Measurements from ENCODE around the gene IRS4. TPM values are rescaled to one million over a fixed set of nuclear protein-coding genes. Genes with fewer than 3 reads are reported as not detected.

The IRS4 gene
- total RNA-seq (not detected), polyA plus RNA-seq (not detected)
- long read RNA-seq, donor 1: 0 reads
- long read RNA-seq, donor 2: 0 reads

DNA sequence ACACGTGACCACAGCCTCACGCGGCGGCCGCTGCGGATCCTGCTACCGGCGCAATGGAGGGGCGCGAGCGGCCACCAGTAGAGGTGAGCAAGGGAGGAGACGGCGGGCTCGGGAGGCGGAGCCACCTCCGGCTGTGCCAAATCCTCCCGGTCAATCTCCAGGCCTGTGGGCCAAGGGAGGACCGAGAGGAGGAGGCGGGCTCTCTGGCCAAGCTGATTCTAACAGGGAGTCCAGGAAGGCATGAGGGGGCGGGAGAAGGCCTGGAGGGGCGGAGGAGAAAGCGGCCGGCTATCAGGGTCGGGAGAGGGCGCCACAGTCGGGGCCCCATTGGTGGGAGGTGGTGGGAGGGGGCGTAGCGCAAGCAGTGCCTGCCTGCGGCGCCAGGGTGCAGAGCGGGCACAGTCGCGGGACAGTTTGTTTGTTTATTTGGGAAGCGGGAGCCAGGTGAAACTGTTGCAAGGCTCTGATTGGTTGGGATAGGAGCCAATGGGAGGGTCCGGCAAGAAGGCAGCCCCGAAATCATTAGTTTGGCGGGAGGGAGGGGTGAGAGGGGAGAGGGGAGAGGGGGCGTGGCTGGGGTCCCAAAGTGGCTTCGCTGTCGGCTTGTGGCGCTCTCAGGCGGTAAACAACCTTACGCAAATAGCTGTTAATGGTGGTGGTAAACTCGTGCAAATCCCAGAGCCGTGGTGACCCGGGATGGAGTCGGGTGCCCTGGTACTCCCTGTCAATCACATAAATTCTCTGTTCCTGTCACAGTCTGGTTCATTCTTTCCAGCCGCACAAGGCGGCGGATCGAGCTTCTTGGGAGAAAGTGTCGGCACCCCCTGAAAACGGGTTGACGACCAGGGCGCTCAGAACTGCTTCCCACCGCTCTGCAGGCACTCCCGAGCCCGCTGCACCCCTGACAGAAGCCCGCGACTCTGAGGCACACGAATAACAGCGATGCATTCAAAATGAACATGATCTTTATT lies at the start of gene IRS4:
Gene IRS4, minus strand, starts transcription at position 55 of the 971 bp plus-strand sequence.
- intact Hi-C loops (cut with DNase I): no loop called here
- H3K27me3 ChIP-seq (ENCODE audit: insufficient read depth in 3 of 3, low read length in 2 of 3): peaks cover 0 to 91% (median 4%) of the 10 kb centered on the region in 3 donors

GRCh38 chrX:108772549-108772948 lies 36.2 kb upstream of the IRS4 start:
- Histone ChIP-seq H3K27me3 (ENCODE audit: insufficient read depth in 3 of 3, low read length in 2 of 3) (peaks cover 0 to 4% (median 0%) of the 10 kb centered on the region in 3 donors), H3K36me3 (ENCODE audit: insufficient read depth in 1 of 2, low read depth in 1 of 2) (no peaks in the 10 kb centered on the region), H3K27ac (no peak overlapping the region), H3K9me3 (no peaks in the 10 kb centered on the region), H3K4me3 (no peak overlapping the region), H3K4me1 (no peaks in the 10 kb centered on the region)
- ATAC-seq (no peak), DNase-seq (no peak)
- intact Hi-C loops (cut with DNase I): no loop called here
- no peak for TF ChIP-seq CTCF (IDR thresholded peaks at IDR 0.05)

More for the DNA sequence above, at the start of gene IRS4:
- ATAC-seq: peak; percentile 19 to 54 (median 28)
- Histone ChIP-seq H3K4me1 (no peaks in the 10 kb centered on the region), H3K27ac (no peak within 1 kb of the TSS), H3K4me3 (peak within 1 kb of the TSS; percentile 57), H3K36me3 (ENCODE audit: insufficient read depth in 1 of 2, low read depth in 1 of 2) (no peaks in the 10 kb centered on the region), H3K9me3 (no peaks in the 10 kb centered on the region)
- DNase-seq: no peak
- 1 to 25% (median 2%) methylated on average over 24 to 62 of the region's 62 CpGs for WGBS, 3 donors
- no peak for TF ChIP-seq CTCF (IDR thresholded peaks at IDR 0.05)

GRCh38 chrX:108763559-108763958 lies 27.2 kb upstream of the IRS4 start:
- H3K4me3 ChIP-seq: no peak overlapping the region
- TF ChIP-seq CTCF (IDR thresholded peaks at IDR 0.05): no peak
- intact Hi-C loops (cut with DNase I): no loop called here

GRCh38 chrX:108740299-108740774 lies 4.0 kb upstream of the IRS4 start:
- DNase-seq (no peak), ATAC-seq (no peak)
- H3K4me1 ChIP-seq: no peaks in the 10 kb centered on the region
- 36 to 81% (median 68%) methylated on average over 1 of the region's 1 CpG for WGBS, 3 donors
- H3K9me3 ChIP-seq: no peaks in the 10 kb centered on the region
- no peak for TF ChIP-seq CTCF (IDR thresholded peaks at IDR 0.05)
- peaks cover 0 to 69% (median 1%) of the 10 kb centered on the region in 3 donors for H3K27me3 ChIP-seq (ENCODE audit: insufficient read depth in 3 of 3, low read length in 2 of 3)
- H3K36me3 ChIP-seq (ENCODE audit: insufficient read depth in 1 of 2, low read depth in 1 of 2): no peaks in the 10 kb centered on the region
- H3K4me3 ChIP-seq: no peak overlapping the region
- no peak overlapping the region for H3K27ac ChIP-seq
- intact Hi-C loops (cut with DNase I): no loop called here

More at GRCh38 chrX:108763559-108763958, 27.2 kb upstream of the IRS4 start:
- Histone ChIP-seq H3K27ac (no peak overlapping the region), H3K4me1 (no peaks in the 10 kb centered on the region), H3K27me3 (ENCODE audit: insufficient read depth in 3 of 3, low read length in 2 of 3) (peaks cover 0 to 9% (median 0%) of the 10 kb centered on the region in 3 donors), H3K36me3 (ENCODE audit: insufficient read depth in 1 of 2, low read depth in 1 of 2) (no peaks in the 10 kb centered on the region), H3K9me3 (no peaks in the 10 kb centered on the region)
- no peak for DNase-seq
- WGBS, 3 donors: 47 to 75% (median 59%) methylated on average over 1 of the region's 1 CpG
- no peak for ATAC-seq
